Measurements from ENCODE around the gene FNBP1.

The FNBP1 gene

GRCh38 chr9:130088051-130088450 is 45.1 kb upstream of the FNBP1 start:
- peaks cover 21% of the 10 kb centered on the region for H3K36me3 ChIP-seq (ENCODE audit: control insufficient read depth, low read length)
- H4K20me1 ChIP-seq (ENCODE audit: control insufficient read depth, insufficient read depth, low read depth, low read length), result no peaks in the 10 kb centered on the region
- H3F3A ChIP-seq (ENCODE audit: control insufficient read depth, insufficient read depth), result no peaks in the 10 kb centered on the region; the same call in 1 of the 2 replicates

GRCh38 chr9:130084337-130084736 is 41.3 kb upstream of the FNBP1 start:
- H3F3A ChIP-seq (ENCODE audit: control insufficient read depth, insufficient read depth), result no peaks in the 10 kb centered on the region; the same call in 1 of the 2 replicates

More at GRCh38 chr9:130088051-130088450, 45.1 kb upstream of the FNBP1 start:
- no peak overlapping the region for H3K27ac ChIP-seq (ENCODE audit: low read depth, low read length)
- no peaks in the 10 kb centered on the region for H3K4me1 ChIP-seq (ENCODE audit: control insufficient read depth, low read length)
- H3K4me2 ChIP-seq (ENCODE audit: low read length), result no peak overlapping the region
- no peaks in the 10 kb centered on the region for H3K79me2 ChIP-seq (ENCODE audit: control insufficient read depth, low read length)
- no peaks in the 10 kb centered on the region for H3K9me2 ChIP-seq (replicated peaks; ENCODE audit: control insufficient read depth, low read length)
- no peaks in the 10 kb centered on the region for H3K9me3 ChIP-seq (ENCODE audit: control insufficient read depth, insufficient read depth, low read length)
- no peak for TF ChIP-seq EZH2phosphoT487 (IDR thresholded peaks at IDR 0.05; ENCODE audit: borderline replicate concordance, low read length)
- no peak for TF ChIP-seq CTCF (IDR thresholded peaks at IDR 0.05; ENCODE audit: low read depth, low read length, poor library complexity, severe bottlenecking)
- no peak overlapping the region for H3K4me3 ChIP-seq (ENCODE audit: low read length)
- H3K27me3 ChIP-seq (ENCODE audit: control insufficient read depth, low read length), result no peaks in the 10 kb centered on the region

GRCh38 chr9:130078547-130078946 is 35.6 kb upstream of the FNBP1 start:
- H3K36me3 ChIP-seq (ENCODE audit: control insufficient read depth, low read length), result peaks cover 36% of the 10 kb centered on the region
- H3K79me2 ChIP-seq (ENCODE audit: control insufficient read depth, low read length), result peaks cover 8% of the 10 kb centered on the region
- no peaks in the 10 kb centered on the region for H4K20me1 ChIP-seq (ENCODE audit: control insufficient read depth, insufficient read depth, low read depth, low read length)
- no peaks in the 10 kb centered on the region for H3K9me2 ChIP-seq (replicated peaks; ENCODE audit: control insufficient read depth, low read length)
- no peak for TF ChIP-seq CTCF (IDR thresholded peaks at IDR 0.05; ENCODE audit: low read depth, low read length, poor library complexity, severe bottlenecking)
- no peak for TF ChIP-seq EZH2phosphoT487 (IDR thresholded peaks at IDR 0.05; ENCODE audit: borderline replicate concordance, low read length)
- H3K27me3 ChIP-seq (ENCODE audit: control insufficient read depth, low read length), result no peaks in the 10 kb centered on the region
- H3K4me2 ChIP-seq (ENCODE audit: low read length), result no peak overlapping the region
- no peaks in the 10 kb centered on the region for H3F3A ChIP-seq (ENCODE audit: control insufficient read depth, insufficient read depth)
- no peaks in the 10 kb centered on the region for H3K4me1 ChIP-seq (ENCODE audit: control insufficient read depth, low read length)
- no peak overlapping the region for H3K4me3 ChIP-seq (ENCODE audit: low read length)
- H3K9me3 ChIP-seq (ENCODE audit: control insufficient read depth, insufficient read depth, low read length), result no peaks in the 10 kb centered on the region
- H3K27ac ChIP-seq (ENCODE audit: low read depth, low read length), result no peak overlapping the region

More at GRCh38 chr9:130084337-130084736, 41.3 kb upstream of the FNBP1 start:
- H3K27ac ChIP-seq (ENCODE audit: low read depth, low read length), result no peak overlapping the region
- no peaks in the 10 kb centered on the region for H3K79me2 ChIP-seq (ENCODE audit: control insufficient read depth, low read length)
- H4K20me1 ChIP-seq (ENCODE audit: control insufficient read depth, insufficient read depth, low read depth, low read length), result no peaks in the 10 kb centered on the region
- no peak overlapping the region for H3K4me2 ChIP-seq (ENCODE audit: low read length)
- H3K4me1 ChIP-seq (ENCODE audit: control insufficient read depth, low read length), result no peaks in the 10 kb centered on the region
- no peak for TF ChIP-seq CTCF (IDR thresholded peaks at IDR 0.05; ENCODE audit: low read depth, low read length, poor library complexity, severe bottlenecking)
- H3K36me3 ChIP-seq (ENCODE audit: control insufficient read depth, low read length), result peaks cover 24% of the 10 kb centered on the region
- no peak overlapping the region for H3K4me3 ChIP-seq (ENCODE audit: low read length)
- H3K27me3 ChIP-seq (ENCODE audit: control insufficient read depth, low read length), result no peaks in the 10 kb centered on the region
- H3K9me2 ChIP-seq (replicated peaks; ENCODE audit: control insufficient read depth, low read length), result no peaks in the 10 kb centered on the region
- no peaks in the 10 kb centered on the region for H3K9me3 ChIP-seq (ENCODE audit: control insufficient read depth, insufficient read depth, low read length)

All from DOHH2 (cell line).